Measurements from ENCODE around the gene HYAL1. TPM values are rescaled to one million over a fixed set of nuclear protein-coding genes. Genes with fewer than 3 reads are reported as not detected.
"Not testable (repeated sequence)": the region's sequence is repeated elsewhere in the genome, so short reads cannot be mapped to it uniquely, and the experiment has no call there.

HYAL1 gene
- total RNA-seq, 1 donor from 2014 or later: 6.7 TPM

DNA sequence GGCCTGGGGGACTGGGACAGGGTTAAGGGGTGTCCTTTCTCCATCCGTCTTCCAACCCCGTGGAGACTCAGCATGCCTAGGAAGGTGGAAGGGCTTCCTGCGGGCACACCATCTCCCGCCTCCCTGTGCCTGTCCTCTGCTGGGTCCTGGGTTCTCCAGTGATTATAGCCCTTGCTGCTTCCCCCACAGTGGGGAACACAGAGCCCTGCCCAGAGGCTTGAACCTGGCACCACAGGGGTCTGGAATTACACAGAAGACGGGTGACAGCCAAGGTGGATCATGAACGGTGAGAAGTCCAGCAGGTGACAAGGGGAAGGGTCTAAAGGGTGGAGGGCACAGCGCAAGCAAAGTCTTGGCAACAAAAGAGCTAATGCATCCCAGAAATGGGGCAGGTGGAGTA is 40.6 kb downstream of the HYAL1 start:
- DNase-seq (ENCODE audit: low read depth in 2 of 2): no peak

DNA sequence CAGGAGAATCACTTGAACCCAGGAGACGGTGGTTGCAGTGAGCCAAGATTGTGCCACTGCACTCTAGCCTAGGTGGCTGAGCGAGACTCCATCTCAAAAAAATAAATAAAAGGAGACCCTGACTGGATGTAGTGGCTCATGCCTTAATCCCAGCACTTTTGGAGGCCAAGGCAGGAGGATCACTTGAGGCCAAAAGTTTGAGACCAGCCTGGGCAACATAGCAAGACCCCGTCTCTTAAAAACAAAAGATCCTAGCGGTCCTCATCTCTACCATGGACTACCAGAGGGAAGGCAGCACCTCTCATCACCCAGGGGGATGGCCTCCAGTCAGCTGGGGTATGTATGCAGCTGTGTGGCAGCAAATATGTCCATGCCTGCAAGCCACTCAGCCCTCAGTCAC is 41.2 kb downstream of the HYAL1 start:
- DNase-seq (ENCODE audit: low read depth in 2 of 2): not testable (repeated sequence)

DNA sequence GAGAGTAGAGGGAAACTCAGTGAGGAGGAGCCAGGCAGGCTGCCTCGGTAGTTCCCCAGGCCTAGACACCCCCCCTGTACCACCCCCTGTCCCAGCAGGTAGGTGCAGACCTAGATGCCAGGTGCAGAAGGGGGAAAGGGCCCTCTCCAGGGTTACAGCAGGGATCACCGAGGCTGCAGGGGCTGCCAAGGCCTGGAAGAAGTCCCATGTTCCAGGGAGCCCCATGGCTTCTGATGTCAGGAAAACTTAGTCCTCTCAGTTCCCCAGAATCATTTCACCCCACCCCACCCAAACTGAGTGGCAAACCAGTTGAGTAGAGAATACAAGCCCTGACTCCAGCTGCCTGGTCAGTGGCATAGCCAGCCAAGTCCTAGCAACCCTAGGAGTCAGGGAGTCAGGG is 41.9 kb downstream of the HYAL1 start:
- DNase-seq (ENCODE audit: low read depth in 2 of 2): no peak

DNA sequence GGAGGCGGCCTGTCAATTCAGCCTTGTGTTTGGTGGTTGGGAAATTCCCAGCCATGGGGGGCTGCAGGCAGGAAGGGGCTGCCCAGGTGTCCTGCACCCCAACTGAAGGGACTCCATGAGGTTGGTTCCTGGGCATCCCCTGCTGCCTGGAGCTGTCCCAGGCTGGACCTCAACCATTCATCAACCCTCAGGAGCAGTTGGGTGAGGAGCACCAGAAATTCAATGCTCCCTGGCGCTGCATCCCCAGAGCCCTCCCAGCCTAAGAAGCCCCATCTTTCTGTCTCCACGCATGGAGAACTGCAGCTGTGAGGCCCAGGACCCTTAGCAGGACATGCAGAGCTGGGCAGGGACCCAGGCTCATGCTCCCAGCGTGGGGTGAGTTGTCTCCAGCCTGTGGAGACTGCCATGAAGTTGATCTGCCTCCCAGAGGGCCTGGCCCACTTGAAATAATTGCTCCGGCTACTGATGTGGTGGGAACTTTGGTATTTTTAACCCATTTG is 42.4 kb downstream of the HYAL1 start:
- DNase-seq (ENCODE audit: low read depth in 2 of 2): no peak

DNA sequence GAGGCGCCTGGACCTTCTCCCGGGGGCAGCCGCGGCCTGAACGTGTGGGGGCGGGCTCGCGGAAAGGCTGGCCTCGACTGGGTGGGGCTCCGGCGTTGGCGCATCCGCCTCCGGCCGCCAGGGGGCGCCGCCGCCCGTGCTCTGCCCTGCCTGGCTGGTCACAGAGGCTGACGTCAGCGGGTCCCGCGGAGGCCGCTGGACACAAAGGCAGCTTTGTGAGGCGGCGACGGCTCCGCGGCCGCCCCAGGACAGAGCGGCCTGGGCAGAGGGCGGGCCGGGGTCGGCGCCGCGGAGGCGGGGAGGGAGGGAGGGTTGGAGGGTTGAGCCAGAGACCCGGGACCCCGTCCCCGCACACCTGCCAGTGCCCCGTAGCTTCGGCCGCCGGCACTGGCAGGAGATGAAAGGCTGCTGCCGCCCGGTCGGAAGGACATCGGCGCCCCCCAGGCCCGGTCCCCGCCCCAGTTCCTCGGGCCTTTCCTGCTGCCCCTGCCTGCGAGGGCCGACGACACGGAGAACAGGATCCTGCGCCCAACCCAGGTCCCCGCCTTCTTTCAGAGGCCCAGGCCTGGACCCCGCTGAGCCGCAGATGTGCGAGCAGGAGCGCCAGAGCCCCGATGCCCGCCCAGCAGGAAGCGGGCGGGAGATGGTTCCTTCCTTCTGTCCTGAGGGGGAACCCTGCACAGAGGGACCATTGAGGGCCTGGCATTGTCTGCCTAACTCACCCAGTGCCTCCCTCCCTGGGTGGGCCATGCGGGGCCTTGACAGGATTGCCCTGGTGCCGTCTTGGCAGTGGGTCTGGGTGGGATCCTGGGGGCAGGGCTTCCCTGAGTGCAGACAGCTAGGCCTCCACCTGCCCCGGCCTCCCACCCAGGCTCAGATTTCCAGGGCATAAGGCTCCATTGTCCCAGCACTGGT is 43.1 kb downstream of the HYAL1 start:
- DNase-seq (ENCODE audit: low read depth in 2 of 2): peak; percentile 83 to 92

DNA sequence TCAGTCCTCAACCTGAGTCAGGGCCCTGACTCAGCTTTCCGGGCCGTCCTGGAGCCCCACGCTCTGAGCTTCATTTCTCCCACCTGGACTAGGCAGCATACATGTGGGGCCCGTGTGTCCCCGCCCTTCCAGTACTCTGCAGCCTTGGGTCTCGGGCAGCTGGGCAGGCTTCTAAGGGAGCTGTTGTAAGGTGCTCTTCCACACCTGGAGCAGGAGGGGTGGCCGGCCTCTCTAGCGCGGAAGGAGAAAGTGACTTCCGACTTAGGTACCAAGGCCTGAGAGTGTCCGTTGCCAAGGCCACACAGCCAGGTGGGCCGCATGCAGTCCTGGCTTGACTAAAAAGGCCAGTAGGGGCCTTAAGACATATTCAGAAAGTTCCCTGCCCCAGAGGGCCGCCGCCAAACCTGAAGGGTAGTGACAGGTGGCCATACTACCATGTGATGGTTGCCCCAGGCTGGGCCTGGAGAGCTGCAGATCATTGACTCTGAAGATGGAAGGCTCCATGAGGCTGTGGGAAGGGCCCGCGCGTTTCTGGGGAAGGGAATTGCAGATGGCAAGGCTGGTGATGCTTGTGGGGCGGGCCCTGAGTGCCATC is 43.8 kb downstream of the HYAL1 start:
- no peak for DNase-seq (ENCODE audit: low read depth in 2 of 2)

DNA sequence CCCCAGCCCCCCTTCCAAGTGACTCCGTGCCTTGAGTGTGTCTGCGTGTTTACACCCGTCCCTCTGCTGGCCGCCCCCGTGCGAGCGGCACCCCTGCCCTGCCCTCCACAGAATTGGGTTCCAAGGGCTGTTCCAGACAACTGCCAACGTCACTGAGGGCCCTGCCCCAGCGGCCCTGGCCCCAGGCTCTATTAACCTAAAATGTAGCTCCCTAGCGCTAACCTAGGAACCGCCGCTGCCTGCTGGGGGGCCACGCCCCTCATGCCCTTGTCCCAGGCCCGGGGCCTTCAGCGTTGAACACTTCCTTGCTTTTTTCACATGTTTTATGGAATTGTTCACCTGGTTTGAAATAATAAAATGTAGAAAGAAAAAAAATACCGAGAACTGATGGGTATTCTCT is 44.4 kb downstream of the HYAL1 start:
- DNase-seq (ENCODE audit: low read depth in 2 of 2): no peak

DNA sequence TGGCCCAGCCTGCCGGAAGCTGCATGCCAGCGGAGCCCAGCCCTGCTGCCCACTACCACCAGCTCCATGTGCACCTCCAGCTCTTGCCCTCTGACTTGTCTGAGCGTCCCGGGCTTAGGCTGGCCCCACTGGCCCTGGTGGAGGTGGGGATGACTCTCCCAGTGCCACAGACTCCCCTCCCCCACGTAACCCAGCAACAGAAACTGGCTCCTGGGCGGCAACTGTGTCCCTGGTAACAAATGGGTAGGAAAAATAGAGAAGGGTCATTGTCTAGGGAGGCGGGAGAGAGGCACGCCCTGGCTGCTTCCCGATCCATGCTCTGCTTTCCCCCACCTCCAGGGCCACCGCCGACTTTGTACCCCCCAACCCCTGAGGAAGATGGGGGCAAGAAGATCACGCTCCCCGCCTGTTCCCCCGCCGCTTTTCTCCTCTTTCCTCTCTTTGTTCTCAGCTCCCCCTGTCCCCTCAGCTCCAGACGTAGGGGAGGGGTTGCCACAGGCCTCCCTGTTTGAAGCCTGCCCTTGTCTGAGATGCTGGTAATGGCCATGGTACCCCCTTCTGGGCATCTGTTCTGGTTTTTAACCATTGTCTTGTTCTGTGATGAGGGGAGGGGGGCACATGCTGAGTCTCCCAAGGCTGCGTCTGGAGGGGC is 45.2 kb downstream of the HYAL1 start:
- no peak for DNase-seq (ENCODE audit: low read depth in 2 of 2)

DNA sequence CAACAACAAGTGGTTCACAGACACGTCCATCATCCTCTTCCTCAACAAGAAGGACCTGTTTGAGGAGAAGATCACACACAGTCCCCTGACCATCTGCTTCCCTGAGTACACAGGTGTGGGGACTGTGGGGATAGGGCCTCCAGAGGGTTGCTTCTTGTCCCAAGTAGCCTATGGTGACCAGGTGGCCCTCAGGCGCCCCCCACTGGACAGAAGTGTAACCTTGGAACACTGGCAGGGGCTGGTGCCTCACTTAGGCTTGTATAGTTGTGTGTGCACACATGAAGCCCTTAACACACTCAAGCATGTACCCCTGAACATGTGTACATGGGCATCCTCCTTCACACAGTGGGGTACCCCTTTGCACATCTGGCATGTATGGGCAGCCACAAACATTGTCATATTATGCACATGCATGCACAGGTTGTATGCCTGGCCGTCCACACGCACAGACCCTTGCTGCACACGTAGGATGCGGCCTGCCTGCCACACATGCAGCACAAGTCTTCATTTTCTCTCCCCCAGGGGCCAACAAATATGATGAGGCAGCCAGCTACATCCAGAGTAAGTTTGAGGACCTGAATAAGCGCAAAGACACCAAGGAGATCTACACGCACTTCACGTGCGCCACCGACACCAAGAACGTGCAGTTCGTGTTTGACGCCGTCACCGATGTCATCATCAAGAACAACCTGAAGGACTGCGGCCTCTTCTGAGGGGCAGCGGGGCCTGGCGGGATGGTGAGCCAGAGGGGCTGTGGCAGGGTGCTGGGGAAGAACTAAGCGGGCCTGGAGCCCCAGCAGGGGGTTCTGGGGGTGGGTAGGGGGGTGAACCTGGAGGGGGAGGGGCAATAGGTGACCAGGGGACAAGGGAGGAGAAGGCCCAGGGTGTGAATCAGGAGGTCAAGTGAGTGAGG is 46.1 kb downstream of the HYAL1 start:
- DNase-seq (ENCODE audit: low read depth in 2 of 2): peak in 1 of 2 donors; percentile 76

DNA sequence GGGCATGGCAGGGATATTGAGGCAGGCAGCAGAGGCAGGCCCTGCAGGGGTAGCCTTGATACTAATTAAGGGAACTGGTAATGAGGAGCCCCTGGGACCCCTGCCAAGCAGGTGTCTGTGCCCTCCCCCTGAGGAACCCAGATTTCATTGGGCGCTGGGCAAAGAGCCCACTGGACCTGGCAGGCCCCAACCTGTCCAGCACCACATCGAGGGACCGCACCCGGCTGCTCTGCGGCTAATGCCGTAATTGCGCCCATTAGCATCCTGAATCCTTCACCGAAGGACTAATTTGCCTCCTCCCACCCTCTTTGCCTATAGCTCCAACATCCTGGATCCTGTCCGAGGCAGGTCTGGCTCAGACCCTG is 48.1 kb downstream of the HYAL1 start:
- no peak for DNase-seq (ENCODE audit: low read depth in 2 of 2)

DNA sequence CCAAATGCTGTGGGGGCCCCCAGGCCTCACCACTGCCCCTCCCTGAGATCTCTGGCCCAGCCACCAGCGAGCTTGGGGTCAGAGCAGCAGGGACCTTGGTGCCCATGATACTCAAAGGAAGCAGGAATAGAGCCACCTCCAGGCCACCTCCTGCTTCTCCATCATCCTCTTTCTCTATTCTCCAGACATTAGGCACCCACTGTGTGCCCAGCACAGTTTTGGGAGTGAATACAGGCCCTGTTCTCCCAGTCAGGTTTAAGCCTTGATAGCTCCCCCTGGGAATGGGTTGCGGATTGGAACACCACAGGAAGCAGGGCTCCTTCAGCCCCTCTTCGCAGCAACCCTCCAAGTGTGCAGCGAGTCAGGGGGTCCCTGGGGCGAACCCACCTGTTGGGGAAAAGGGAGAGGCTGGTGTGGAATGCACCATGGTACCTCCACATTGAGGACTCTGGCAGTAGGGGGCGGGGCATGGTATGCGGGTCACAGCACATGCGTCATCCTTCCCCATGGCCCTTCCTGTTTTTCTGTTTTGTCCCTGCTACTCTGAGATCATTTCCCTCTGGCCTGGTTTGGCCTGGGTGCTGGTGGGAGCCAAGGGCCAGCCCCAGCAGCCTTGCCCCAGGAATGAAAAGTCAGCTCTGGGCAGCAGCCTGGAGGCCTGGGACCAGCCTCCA is 48.7 kb downstream of the HYAL1 start:
- DNase-seq (ENCODE audit: low read depth in 2 of 2): peak; percentile 86 to 94

DNA sequence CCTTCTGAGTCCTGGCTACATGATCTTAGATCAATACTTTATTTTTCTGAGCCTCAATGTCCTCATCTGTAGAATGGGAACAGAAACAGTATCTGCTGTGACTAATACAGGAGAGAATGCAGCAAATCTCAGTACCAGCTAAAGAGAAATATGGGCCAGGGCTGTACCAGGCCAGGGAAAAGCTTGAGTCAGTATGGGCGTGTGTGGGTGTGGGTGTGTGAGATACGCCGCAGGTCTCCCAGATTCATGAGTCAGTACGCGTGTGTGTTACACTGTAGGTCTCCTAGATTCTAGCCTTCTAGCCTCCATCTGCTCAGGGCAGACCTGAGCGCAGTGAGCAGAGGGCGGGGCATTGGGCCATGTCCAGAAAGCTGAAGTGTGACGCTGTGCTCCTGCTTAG is 52.2 kb downstream of the HYAL1 start:
- peak in 1 of 2 donors; percentile 82 for DNase-seq (ENCODE audit: low read depth in 2 of 2)

DNA sequence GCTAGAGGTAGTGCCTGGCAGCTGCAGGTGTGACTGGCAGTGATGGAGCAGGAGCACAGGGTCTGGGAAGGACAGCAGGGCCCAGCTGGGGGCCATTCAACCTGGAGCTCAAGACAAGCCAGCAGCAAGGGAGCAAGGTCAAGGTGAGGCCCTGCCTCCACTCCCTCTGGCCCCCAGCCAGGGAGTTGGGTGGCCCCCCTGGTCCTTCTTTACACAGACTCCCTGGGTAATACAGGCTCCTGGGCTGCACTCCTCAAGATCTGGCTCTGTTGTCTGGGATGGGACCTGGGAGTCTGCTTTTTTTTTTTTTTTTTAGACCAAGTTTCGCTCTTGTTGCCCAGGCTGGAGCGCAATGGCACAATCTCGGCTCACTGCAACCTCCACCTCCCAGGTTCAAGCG is 52.9 kb downstream of the HYAL1 start:
- no peak for DNase-seq (ENCODE audit: low read depth in 2 of 2)

Other genes with a start within 250 kb of the HYAL1 start
- gene RBM5, start 214.7 kb downstream of the HYAL1 start, total RNA-seq: 108 and 148 TPM in 2 replicates
- gene SEMA3F, start 148.2 kb downstream of the HYAL1 start, total RNA-seq: 15.7 and 29.8 TPM in 2 replicates
- gene GNAT1, start 112.0 kb downstream of the HYAL1 start, total RNA-seq: under 0.01 TPM in 1 of 2 replicates, not detected in the other
- gene SLC38A3, start 98.3 kb downstream of the HYAL1 start, total RNA-seq: under 0.01 TPM in 2 replicates
- gene GNAI2, start 67.4 kb downstream of the HYAL1 start, total RNA-seq: 390 and 560 TPM in 2 replicates
- gene SEMA3B, start 34.4 kb downstream of the HYAL1 start, total RNA-seq: 0.26 and 0.51 TPM in 2 replicates
- not detected in 2 replicates for gene LSMEM2, start 24.5 kb downstream of the HYAL1 start, total RNA-seq
- 117 and 130 TPM in 2 replicates for gene IFRD2, start 11.1 kb downstream of the HYAL1 start, total RNA-seq
- gene HYAL3, start 4.2 kb downstream of the HYAL1 start, total RNA-seq: 17.5 and 23.6 TPM in 2 replicates
- 4.0 and 4.5 TPM in 2 replicates for gene NAA80, start 4.2 kb downstream of the HYAL1 start, total RNA-seq
- gene HYAL2, start 19.2 kb upstream of the HYAL1 start, total RNA-seq: 384 and 564 TPM in 2 replicates
- gene TUSC2, start 24.6 kb upstream of the HYAL1 start, total RNA-seq: 20.7 and 22.3 TPM in 2 replicates
- 12.6 and 23.9 TPM in 2 replicates for gene RASSF1, start 37.3 kb upstream of the HYAL1 start, total RNA-seq
- under 0.01 and 0.25 TPM in 2 replicates for gene ZMYND10, start 42.2 kb upstream of the HYAL1 start, total RNA-seq
- gene NPRL2, start 47.2 kb upstream of the HYAL1 start, total RNA-seq: 12.3 and 16.9 TPM in 2 replicates
- 18.9 and 23.9 TPM in 2 replicates for gene CYB561D2, start 47.3 kb upstream of the HYAL1 start, total RNA-seq
- 27.0 and 43.9 TPM in 2 replicates for gene TMEM115, start 55.9 kb upstream of the HYAL1 start, total RNA-seq
- under 0.01 TPM in 2 replicates for gene CACNA2D2, start 200.1 kb upstream of the HYAL1 start, total RNA-seq